Activated CD4-positive, alpha-beta T cell treated with anti-CD3 and anti-CD28 coated beads, Interleukin-2, amount 10 ng/mL, durations not matched to agents 24 days and 14 days (primary cell): ENCODE results near the gene PTPN14. TPM values are rescaled to one million over a fixed set of nuclear protein-coding genes. Genes with fewer than 3 reads are reported as not detected.

Experiments
- DNase-seq: peaks from one replicate; pipeline ENCODE4 v3.0.0; 2022
- H3K27ac Mint-ChIP-seq: one replicate; pipeline ENCODE4 v1.8.0; 2022; ENCODE audit warnings: mild to moderate bottlenecking, mixed read lengths
- H3K27me3 Mint-ChIP-seq: one replicate; pipeline ENCODE4 v1.8.0; 2022; ENCODE audit warnings: mixed read lengths
- H3K36me3 Mint-ChIP-seq: one replicate; pipeline ENCODE4 v1.8.0; 2022; ENCODE audit warnings: low read depth, mild to moderate bottlenecking, mixed read lengths
- H3K4me1 Mint-ChIP-seq: one replicate; pipeline ENCODE4 v1.8.0; 2021; ENCODE audit warnings: mixed read lengths
- H3K4me3 Mint-ChIP-seq: one replicate; pipeline ENCODE4 v1.8.0; 2022; ENCODE audit warnings: mild to moderate bottlenecking, moderate library complexity, mixed read lengths
- H3K9me3 Mint-ChIP-seq: one replicate; pipeline ENCODE4 v1.8.0; 2021; ENCODE audit warnings: mixed read lengths
- intact Hi-C: fragments of 100-400 bp; cut with micrococcal nuclease; formaldehyde crosslinking; loops from one replicate; pipeline ENCODE4 v1.15.1; 2023
- total RNA-seq: library from RNA; stranded (reverse); gene quantifications from 2 replicates; pipeline ENCODE4 v1.2.3, GENCODE V29; 2022

PTPN14 gene
- total RNA-seq, 1 donor from 2014 or later: 29.7 TPM

DNA sequence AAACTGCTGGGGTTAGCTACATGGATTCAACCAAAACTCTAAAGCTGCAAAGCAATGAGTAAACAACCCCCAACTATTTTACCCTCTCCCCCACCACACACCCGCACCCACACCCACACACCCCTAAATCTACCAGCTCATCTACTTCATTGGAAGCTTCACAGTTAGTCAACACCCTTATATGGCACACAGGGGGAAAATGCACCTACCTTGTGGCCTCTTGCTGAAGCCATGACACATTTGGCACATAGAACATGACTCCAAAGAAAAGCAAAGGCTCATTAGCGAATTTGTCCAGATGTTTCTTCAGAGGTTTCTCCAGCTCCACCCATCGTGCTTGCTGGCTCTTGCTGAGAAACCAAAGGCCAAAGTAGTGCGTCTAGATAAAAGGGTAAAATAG, 99.8 kb downstream of the PTPN14 start:
- H3K4me1 Mint-ChIP-seq: peaks cover 63% of the 10 kb centered on the region
- H3K4me3 Mint-ChIP-seq: peak overlapping the region; percentile 50
- peaks cover 34% of the 10 kb centered on the region for H3K9me3 Mint-ChIP-seq
- H3K36me3 Mint-ChIP-seq: peaks cover 21% of the 10 kb centered on the region
- H3K27ac Mint-ChIP-seq: peak overlapping the region; percentile 88
- no peaks in the 10 kb centered on the region for H3K27me3 Mint-ChIP-seq
- DNase-seq: no peak
- intact Hi-C loops: loop anchor here (1.0 to 5.0 kb wide), 2 partner anchors 10 to 116 kb away; no protein-coding TSS in a partner anchor

GRCh38 chr1:214449371-214449770, 102.0 kb downstream of the PTPN14 start:
- H3K27ac Mint-ChIP-seq: peak overlapping the region; percentile 80
- no peak overlapping the region for H3K4me3 Mint-ChIP-seq
- no peak for DNase-seq
- intact Hi-C loops: no loop called here
- no peaks in the 10 kb centered on the region for H3K27me3 Mint-ChIP-seq
- peaks cover 22% of the 10 kb centered on the region for H3K9me3 Mint-ChIP-seq
- peaks cover 63% of the 10 kb centered on the region for H3K4me1 Mint-ChIP-seq
- H3K36me3 Mint-ChIP-seq: peaks cover 21% of the 10 kb centered on the region

DNA sequence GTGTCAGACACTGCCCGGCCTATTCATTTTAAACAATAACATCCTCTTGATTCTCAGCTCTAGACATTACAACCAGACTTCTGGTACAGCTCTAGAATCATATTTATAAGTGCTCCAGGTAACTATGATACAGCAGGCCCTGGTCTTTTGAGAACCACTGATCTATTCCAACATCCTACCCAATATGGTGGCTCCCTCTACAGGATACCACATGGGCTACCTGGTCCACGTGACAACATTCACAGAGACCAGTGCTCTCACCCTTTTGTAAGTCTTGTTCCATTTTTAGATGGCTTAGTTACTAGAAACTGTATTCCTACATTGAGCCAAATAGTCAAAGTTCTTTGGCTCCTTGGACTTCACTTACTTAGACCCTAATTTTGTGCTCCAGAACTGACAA, 102.9 kb downstream of the PTPN14 start:
- peak overlapping the region; percentile 46 for H3K27ac Mint-ChIP-seq

DNA sequence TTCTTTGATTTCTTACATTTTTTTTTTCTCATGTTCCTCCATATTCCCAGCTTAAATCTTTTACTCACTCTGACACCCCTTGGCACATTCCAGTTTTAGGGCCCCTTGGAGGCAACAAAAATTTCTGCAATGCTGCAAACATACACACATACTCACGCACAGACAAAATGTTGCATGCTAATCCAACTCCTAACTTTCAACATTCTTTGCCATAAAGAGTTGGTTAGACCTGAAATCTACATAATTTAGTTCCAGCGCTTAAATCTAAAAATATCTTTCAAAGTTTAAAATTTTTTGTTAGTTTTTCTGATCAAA, 103.9 kb downstream of the PTPN14 start:
- Mint-ChIP-seq H3K27ac (peak overlapping the region; percentile 94), H3K27me3 (no peaks in the 10 kb centered on the region), H3K4me3 (no peak overlapping the region), H3K36me3 (peaks cover 21% of the 10 kb centered on the region), H3K4me1 (peaks cover 67% of the 10 kb centered on the region), H3K9me3 (peaks cover 20% of the 10 kb centered on the region)
- DNase-seq: no peak
- intact Hi-C loops: no loop called here

More for the DNA sequence above, 102.9 kb downstream of the PTPN14 start:
- Mint-ChIP-seq H3K27me3 (no peaks in the 10 kb centered on the region), H3K9me3 (peaks cover 20% of the 10 kb centered on the region), H3K4me3 (no peak overlapping the region), H3K4me1 (peaks cover 68% of the 10 kb centered on the region), H3K36me3 (peaks cover 21% of the 10 kb centered on the region)
- DNase-seq: no peak
- intact Hi-C loops: no loop called here

- Mint-ChIP-seq H3K4me3 (no peak overlapping the region), H3K36me3 (peaks cover 19% of the 10 kb centered on the region), H3K4me1 (peaks cover 62% of the 10 kb centered on the region), H3K9me3 (peaks cover 16% of the 10 kb centered on the region), H3K27me3 (no peaks in the 10 kb centered on the region), H3K27ac (peak overlapping the region; percentile 94)
- DNase-seq: no peak
- intact Hi-C loops: no loop called here
Measured at GRCh38 chr1:214446772-214447556, 104.4 kb downstream of the PTPN14 start.

- Mint-ChIP-seq H3K4me1 (peaks cover 62% of the 10 kb centered on the region), H3K9me3 (peaks cover 11% of the 10 kb centered on the region), H3K27me3 (no peaks in the 10 kb centered on the region), H3K36me3 (peaks cover 11% of the 10 kb centered on the region), H3K4me3 (peak overlapping the region; percentile 12), H3K27ac (peak overlapping the region; percentile 94)
- intact Hi-C loops: no loop called here
- DNase-seq: no peak
Measured at GRCh38 chr1:214445831-214446614, 105.4 kb downstream of the PTPN14 start.

DNA sequence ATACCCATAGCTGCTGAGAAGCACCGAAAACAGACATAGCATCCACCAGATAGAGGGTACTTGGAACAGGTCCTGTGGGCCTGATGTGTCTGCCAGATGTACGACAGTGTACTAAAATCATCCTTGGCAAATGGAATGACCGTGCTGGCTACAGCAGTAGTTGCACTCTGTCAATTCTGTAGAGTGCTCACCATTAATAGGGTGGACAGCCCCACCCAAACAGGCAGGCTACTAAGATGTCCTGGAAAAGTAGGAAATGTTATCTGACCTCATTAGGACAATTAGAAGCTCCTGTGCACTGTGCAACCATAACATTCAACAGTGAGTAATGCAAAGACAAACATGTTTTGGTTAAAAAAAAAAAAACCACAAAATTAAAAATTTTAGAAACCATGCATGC, 106.2 kb downstream of the PTPN14 start:
- peaks cover 65% of the 10 kb centered on the region for H3K4me1 Mint-ChIP-seq

GRCh38 chr1:214444182-214444939, 107.0 kb downstream of the PTPN14 start:
- intact Hi-C loops: loop anchor here (5.0 kb wide), 2 partner anchors 108 to 162 kb away; partner anchors contain the start of genes PTPN14 and SMYD2
- peaks cover 72% of the 10 kb centered on the region for H3K4me1 Mint-ChIP-seq

More for the DNA sequence above, 106.2 kb downstream of the PTPN14 start:
- H3K27ac Mint-ChIP-seq: peak overlapping the region; percentile 94
- intact Hi-C loops: no loop called here
- peaks cover 11% of the 10 kb centered on the region for H3K36me3 Mint-ChIP-seq
- DNase-seq: no peak
- H3K4me3 Mint-ChIP-seq: peak overlapping the region; percentile 7
- H3K9me3 Mint-ChIP-seq: peaks cover 11% of the 10 kb centered on the region
- H3K27me3 Mint-ChIP-seq: no peaks in the 10 kb centered on the region

DNA sequence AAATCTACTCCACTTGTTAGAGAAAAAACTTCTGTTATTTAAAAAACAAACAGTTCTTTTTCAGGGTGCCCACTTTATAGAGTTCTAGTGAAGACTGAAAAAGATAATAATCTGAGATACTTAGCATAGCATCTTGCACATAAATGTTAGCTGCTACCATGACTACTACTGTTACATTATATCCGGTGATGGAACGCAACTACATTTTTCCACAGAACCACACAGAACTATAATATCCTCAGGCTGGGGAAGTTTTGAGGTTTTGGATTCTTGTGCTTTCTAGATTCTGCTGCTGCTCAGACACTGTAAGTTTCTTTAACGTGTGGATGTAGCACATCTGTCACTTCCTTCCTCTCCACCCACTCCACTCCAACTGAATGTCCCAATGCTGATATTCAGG, 110.3 kb downstream of the PTPN14 start:
- DNase-seq: peak; percentile 81
- no peaks in the 10 kb centered on the region for H3K9me3 Mint-ChIP-seq
- peaks cover 3% of the 10 kb centered on the region for H3K36me3 Mint-ChIP-seq
- H3K27ac Mint-ChIP-seq: peak overlapping the region; percentile 98
- peaks cover 67% of the 10 kb centered on the region for H3K4me1 Mint-ChIP-seq
- no peaks in the 10 kb centered on the region for H3K27me3 Mint-ChIP-seq
- intact Hi-C loops: loop anchor here (1.0 to 5.0 kb wide), 5 partner anchors 10 to 162 kb away; partner anchors contain the start of genes CENPF, PTPN14 and SMYD2
- peak overlapping the region; percentile 61 for H3K4me3 Mint-ChIP-seq

More at GRCh38 chr1:214444182-214444939, 107.0 kb downstream of the PTPN14 start:
- Mint-ChIP-seq H3K36me3 (peaks cover 10% of the 10 kb centered on the region), H3K9me3 (peaks cover 10% of the 10 kb centered on the region), H3K27ac (peak overlapping the region; percentile 94), H3K4me3 (peak overlapping the region; percentile 13), H3K27me3 (no peaks in the 10 kb centered on the region)
- DNase-seq: no peak

DNA sequence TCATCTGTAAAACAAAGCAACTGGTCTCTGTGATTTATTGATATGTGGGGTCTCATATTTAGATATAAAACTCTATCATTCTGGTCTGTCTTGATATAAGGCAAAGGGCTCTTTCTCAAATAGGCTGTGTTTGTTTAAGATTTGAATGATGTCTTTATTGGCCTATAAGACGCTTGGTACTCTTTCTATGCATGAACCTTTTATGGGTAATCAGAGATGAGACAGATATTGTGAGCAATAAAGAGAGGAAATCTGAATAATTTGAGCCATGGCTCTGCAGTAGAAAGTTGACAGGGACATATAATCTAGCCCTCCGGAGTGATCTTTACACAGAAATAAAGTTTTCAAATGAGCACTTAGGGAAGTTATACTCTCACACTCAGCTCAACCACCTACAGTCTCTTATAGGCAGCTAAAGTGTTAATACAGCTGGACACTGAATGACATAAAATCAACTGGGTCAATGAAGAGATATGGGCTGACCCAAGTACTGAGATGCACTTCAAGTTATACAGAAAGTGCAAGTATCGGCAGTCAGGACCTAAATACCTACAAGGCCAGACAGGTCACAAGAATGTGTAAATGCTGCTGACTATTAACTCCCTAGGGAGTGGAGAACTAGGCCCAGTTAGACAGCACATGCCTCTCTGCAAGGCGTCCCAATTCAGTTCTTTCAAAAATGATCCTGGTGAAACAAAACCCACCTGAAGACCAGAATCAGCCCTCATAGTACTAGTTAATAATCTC, 111.0 kb downstream of the PTPN14 start:
- H3K27ac Mint-ChIP-seq: peak overlapping the region; percentile 98
- H3K4me3 Mint-ChIP-seq: peak overlapping the region; percentile 74
- H3K36me3 Mint-ChIP-seq: peaks cover 3% of the 10 kb centered on the region
- no peaks in the 10 kb centered on the region for H3K9me3 Mint-ChIP-seq
- intact Hi-C loops: loop anchor here (2.0 to 5.0 kb wide), 4 partner anchors 108 to 162 kb away; partner anchors contain the start of genes CENPF, PTPN14 and SMYD2
- H3K27me3 Mint-ChIP-seq: no peaks in the 10 kb centered on the region
- no peak for DNase-seq
- H3K4me1 Mint-ChIP-seq: peaks cover 61% of the 10 kb centered on the region

DNA sequence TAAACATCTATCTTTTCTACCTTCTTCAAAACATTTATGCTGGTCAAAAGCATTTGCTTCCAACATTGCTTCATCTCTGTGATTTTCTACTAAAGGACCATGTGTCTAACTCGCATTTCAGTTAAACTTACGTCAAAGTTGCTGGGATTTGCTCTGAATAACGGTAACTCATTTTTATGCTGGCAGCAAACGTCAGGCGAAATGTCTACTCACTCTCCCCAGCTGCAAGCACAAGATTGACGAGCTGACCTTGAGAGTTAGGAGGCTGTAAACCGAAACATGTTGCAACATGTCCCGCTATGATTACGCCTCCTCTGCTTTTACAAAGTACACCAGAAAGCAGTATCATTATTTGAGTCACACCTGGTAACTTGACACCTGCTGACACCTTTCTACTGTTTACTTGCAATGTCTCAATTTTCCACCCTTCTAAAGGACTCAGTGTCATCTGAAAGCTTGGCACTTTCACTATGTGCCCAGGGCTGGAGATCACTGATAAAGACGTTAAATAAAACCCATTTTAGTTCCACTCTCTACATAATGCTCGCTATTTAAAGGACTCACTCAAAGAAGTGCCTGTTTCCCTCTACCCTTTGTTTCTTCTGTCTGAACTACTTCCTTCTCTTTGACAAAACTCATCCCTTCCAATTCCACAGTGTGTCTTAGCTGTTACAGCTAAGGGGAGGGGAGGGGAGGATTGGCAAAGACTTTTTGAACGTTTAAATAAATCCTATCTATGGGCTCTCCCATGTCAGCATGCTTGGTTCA, 111.9 kb downstream of the PTPN14 start:
- intact Hi-C loops: loop anchor here (1.0 to 5.0 kb wide), 7 partner anchors 11 to 163 kb away; partner anchors contain the start of genes CENPF, PTPN14 and SMYD2
- Mint-ChIP-seq H3K4me1 (peaks cover 55% of the 10 kb centered on the region), H3K27me3 (no peaks in the 10 kb centered on the region), H3K36me3 (peaks cover 3% of the 10 kb centered on the region), H3K4me3 (peak overlapping the region; percentile 74), H3K27ac (peak overlapping the region; percentile 98), H3K9me3 (no peaks in the 10 kb centered on the region)
- peak; percentile 86 for DNase-seq

DNA sequence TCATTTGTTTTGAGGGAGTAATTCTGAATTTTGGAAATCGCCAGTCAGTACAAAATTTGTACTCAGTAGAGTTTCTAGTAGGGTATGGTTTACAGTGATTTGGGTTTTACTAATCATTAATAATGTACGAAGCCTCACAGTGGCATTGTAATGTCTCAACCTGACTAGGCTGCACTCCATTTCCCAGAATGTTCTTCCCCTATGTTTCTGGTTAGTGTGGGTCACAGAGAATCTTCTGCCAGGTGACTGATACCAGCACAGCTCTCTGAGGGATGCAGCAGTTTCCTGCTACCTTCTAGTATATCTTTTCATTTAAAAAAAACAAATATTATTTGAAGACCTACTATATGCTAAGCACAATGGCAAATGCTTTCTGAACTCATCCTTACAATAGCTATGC, 112.9 kb downstream of the PTPN14 start:
- peaks cover 3% of the 10 kb centered on the region for H3K36me3 Mint-ChIP-seq
- H3K27me3 Mint-ChIP-seq: no peaks in the 10 kb centered on the region
- peaks cover 50% of the 10 kb centered on the region for H3K4me1 Mint-ChIP-seq
- peak overlapping the region; percentile 98 for H3K27ac Mint-ChIP-seq
- intact Hi-C loops: loop anchor here (2.0 kb wide), 1 partner anchor 42 kb away; no protein-coding TSS in a partner anchor
- H3K4me3 Mint-ChIP-seq: peak overlapping the region; percentile 74
- no peaks in the 10 kb centered on the region for H3K9me3 Mint-ChIP-seq
- peak; percentile 72 for DNase-seq
